B cell (primary cell): ENCODE measurements around the gene ALDH1A2.

Experiments
- CTCF ChIP-seq: fragments of 200-600 bp; IDR thresholded peaks from one replicate; pipeline ENCODE4 v1.8.0; 2022; ENCODE audit warnings: antibody characterized with exemption, mild to moderate bottlenecking
- EZH2 ChIP-seq: IDR thresholded peaks from 2 replicates; pipeline ENCODE4 v1.6.1; 2012; ENCODE audit warnings: borderline replicate concordance, low read depth, mild to moderate bottlenecking, moderate library complexity, low read length; ENCODE audit not compliant: insufficient read depth, poor library complexity, severe bottlenecking

- TF ChIP-seq CTCF (no peak), EZH2 (no peak)
These were observed 115.0 kb downstream of the ALDH1A2 start for GRCh38 chr15:57950381-57950946.
